Thyroid gland (tissue), 4 donors: ENCODE measurements around the gene ZKSCAN2.

ENCODE experiments used
- POLR2A ChIP-seq, 2 donors: fragments of 450-650 bp; IDR thresholded peaks; one replicate each; pipeline ENCODE4 v1.6.1; 2017; ENCODE audit warnings: antibody characterized with exemption in 2 of 2, mild to moderate bottlenecking in 2 of 2, moderate library complexity in 1 of 2
- TF ChIP-seq, protein P1 (sequence below), 6 experiments: fragments of 200-600 bp in 3 of 6; fragments of 450-650 bp in 3 of 6; sonication (generic) in 3 of 6; IDR thresholded peaks; one replicate each; pipeline ENCODE4 v1.5.1; 2016 to 2019; ENCODE audit warnings: antibody characterized with exemption in 6 of 6, mild to moderate bottlenecking in 2 of 6, inconsistent platforms in 1 of 6, moderate library complexity in 1 of 6

DNA sequence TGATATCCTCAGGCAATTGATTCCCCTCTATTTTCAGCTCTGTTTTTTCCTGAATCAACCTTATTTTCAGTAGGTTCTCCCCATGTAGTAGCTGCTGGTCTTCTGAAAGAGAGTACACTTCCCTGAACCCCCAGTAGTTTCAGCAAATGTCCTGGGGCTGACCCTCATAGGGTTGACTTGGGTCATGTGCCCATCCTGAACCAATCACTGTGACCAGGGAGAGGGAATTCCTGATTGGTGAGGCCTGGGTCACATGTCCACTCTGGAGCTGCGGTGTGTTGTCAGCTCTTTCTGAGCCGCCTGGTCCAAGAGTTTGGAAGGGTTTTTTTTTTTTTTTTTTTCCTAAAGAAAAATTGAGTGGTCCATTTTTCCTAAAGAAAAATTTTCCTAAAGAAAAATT, 8.3 kb upstream of the ZKSCAN2 start:
- TF ChIP-seq, protein P1, sequence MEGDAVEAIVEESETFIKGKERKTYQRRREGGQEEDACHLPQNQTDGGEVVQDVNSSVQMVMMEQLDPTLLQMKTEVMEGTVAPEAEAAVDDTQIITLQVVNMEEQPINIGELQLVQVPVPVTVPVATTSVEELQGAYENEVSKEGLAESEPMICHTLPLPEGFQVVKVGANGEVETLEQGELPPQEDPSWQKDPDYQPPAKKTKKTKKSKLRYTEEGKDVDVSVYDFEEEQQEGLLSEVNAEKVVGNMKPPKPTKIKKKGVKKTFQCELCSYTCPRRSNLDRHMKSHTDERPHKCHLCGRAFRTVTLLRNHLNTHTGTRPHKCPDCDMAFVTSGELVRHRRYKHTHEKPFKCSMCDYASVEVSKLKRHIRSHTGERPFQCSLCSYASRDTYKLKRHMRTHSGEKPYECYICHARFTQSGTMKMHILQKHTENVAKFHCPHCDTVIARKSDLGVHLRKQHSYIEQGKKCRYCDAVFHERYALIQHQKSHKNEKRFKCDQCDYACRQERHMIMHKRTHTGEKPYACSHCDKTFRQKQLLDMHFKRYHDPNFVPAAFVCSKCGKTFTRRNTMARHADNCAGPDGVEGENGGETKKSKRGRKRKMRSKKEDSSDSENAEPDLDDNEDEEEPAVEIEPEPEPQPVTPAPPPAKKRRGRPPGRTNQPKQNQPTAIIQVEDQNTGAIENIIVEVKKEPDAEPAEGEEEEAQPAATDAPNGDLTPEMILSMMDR (IDR thresholded peaks at IDR 0.05): no peak
- TF ChIP-seq POLR2A (IDR thresholded peaks at IDR 0.05): no peak
